ENCODE data around the gene PSMG3. TPM values are rescaled to one million over a fixed set of nuclear protein-coding genes. Genes with fewer than 3 reads are reported as not detected.

The PSMG3 gene
- total RNA-seq, 4 donors from 2014 or later: 36.3 to 42.3 (median 39.5) TPM

- 76 to 89% methylated on average over 4 of the region's 4 CpGs for WGBS, 2 donors
- H3K9me3 ChIP-seq: peaks cover 0 to 6% (median 0%) of the 10 kb centered on the region in 4 donors
- no peak overlapping the region for H3K4me3 ChIP-seq
- H3K36me3 ChIP-seq: peaks cover 0 to 21% (median 0%) of the 10 kb centered on the region in 3 donors
- peaks cover 0 to 8% (median 3%) of the 10 kb centered on the region in 4 donors for H3K4me1 ChIP-seq
- TF ChIP-seq EP300 (IDR thresholded peaks at IDR 0.05): no peak
- TF ChIP-seq POLR2A (IDR thresholded peaks at IDR 0.05): no peak
- TF ChIP-seq, protein P1, sequence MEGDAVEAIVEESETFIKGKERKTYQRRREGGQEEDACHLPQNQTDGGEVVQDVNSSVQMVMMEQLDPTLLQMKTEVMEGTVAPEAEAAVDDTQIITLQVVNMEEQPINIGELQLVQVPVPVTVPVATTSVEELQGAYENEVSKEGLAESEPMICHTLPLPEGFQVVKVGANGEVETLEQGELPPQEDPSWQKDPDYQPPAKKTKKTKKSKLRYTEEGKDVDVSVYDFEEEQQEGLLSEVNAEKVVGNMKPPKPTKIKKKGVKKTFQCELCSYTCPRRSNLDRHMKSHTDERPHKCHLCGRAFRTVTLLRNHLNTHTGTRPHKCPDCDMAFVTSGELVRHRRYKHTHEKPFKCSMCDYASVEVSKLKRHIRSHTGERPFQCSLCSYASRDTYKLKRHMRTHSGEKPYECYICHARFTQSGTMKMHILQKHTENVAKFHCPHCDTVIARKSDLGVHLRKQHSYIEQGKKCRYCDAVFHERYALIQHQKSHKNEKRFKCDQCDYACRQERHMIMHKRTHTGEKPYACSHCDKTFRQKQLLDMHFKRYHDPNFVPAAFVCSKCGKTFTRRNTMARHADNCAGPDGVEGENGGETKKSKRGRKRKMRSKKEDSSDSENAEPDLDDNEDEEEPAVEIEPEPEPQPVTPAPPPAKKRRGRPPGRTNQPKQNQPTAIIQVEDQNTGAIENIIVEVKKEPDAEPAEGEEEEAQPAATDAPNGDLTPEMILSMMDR (IDR thresholded peaks at IDR 0.05): no peak
- DNase-seq (ENCODE audit: low spot score in 2 of 2): no peak
- no peak overlapping the region for H3K27ac ChIP-seq
- H3K27me3 ChIP-seq: peaks cover 0 to 54% of the 10 kb centered on the region in 2 donors
Observed at GRCh38 chr7:1593904-1594421, 24.1 kb upstream of the PSMG3 start.

DNA sequence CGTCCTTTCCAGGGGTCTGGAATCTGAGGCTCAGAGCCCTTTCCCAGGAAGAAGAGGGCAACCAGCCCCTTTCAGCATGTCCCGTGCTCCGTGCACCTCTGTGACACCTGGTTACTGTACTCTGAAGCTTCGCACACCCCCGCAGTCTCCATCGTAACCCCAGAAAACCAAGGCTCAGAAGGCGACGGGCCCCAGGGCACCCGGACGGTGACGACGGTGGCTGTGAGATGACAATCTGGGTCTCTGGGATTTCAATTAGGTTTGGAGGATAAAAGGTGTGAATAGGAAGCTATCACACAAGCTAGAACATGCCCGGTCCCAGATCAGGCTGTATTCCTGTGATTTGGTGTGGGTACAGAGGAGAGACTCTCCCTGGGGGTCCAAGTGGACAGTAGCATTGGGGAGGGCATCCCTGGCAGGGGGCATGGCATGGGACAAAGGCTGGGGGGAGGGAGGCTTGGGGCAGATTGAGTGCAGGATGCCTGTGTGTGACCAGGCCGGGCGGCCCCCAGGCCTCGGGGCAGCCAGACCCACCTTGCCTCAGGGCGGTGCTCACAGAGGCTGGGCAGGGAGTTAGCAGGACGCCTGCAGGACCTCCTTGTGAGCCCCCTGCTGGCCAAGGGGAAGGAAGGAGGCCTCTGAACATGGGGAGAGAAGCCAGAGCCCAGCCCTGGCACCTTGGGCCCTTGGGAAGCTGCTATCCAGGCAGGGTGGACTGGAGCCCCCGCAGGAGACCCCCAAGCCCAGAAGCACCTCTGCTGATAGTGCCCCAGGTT is 23.4 kb upstream of the PSMG3 start:
- H3K4me3 ChIP-seq: no peak overlapping the region
- H3K9me3 ChIP-seq: peaks cover 0 to 13% (median 0%) of the 10 kb centered on the region in 4 donors
- 64 to 80% methylated on average over 14 to 19 of the region's 19 CpGs for WGBS, 2 donors
- peaks cover 0 to 8% (median 3%) of the 10 kb centered on the region in 4 donors for H3K4me1 ChIP-seq
- peaks cover 0 to 54% of the 10 kb centered on the region in 2 donors for H3K27me3 ChIP-seq
- no peak for TF ChIP-seq POLR2A (IDR thresholded peaks at IDR 0.05)
- no peak for TF ChIP-seq EP300 (IDR thresholded peaks at IDR 0.05)
- TF ChIP-seq, protein P1 (IDR thresholded peaks at IDR 0.05): no peak
- H3K36me3 ChIP-seq: peaks cover 0 to 21% (median 0%) of the 10 kb centered on the region in 3 donors
- H3K27ac ChIP-seq: no peak overlapping the region
- no peak for DNase-seq (ENCODE audit: low spot score in 2 of 2)

GRCh38 chr7:1592299-1592871 is 22.6 kb upstream of the PSMG3 start:
- peaks cover 0 to 8% (median 3%) of the 10 kb centered on the region in 4 donors for H3K4me1 ChIP-seq
- H3K27me3 ChIP-seq: peaks cover 0 to 54% of the 10 kb centered on the region in 2 donors
- peaks cover 0 to 15% (median 0%) of the 10 kb centered on the region in 3 donors for H3K36me3 ChIP-seq
- H3K9me3 ChIP-seq: peaks cover 0 to 14% (median 0%) of the 10 kb centered on the region in 4 donors
- TF ChIP-seq, protein P1 (IDR thresholded peaks at IDR 0.05): no peak
- TF ChIP-seq POLR2A (IDR thresholded peaks at IDR 0.05) (no peak), EP300 (IDR thresholded peaks at IDR 0.05) (no peak)
- H3K4me3 ChIP-seq: no peak overlapping the region
- DNase-seq (ENCODE audit: low spot score in 2 of 2): no peak
- WGBS, 2 donors: 33 to 40% methylated on average over 16 to 19 of the region's 20 CpGs
- H3K27ac ChIP-seq: no peak overlapping the region

DNA sequence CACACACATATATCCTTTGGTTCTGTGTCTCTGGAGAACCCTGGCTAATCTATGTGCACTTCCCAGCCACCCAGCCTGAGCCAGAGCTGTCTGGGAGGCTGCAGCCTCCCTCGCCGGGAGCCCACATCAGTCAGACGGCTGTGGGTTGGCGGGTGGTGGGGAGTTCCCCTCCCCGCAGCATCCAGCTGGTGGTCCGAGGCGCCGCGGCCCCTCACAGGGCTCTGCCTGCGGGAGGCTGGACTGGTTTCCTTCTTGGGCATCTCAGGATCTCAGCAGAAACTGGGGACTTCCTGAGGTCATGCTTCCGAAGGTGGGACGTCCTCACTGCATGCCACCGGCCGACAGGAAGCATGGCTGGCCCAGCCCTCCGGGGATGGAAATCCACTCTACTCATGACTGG is 22.0 kb upstream of the PSMG3 start:
- Histone ChIP-seq H3K9me3 (peaks cover 0 to 14% (median 0%) of the 10 kb centered on the region in 4 donors), H3K27ac (no peak overlapping the region), H3K27me3 (peaks cover 0 to 54% of the 10 kb centered on the region in 2 donors), H3K4me1 (peaks cover 0 to 8% (median 3%) of the 10 kb centered on the region in 4 donors), H3K36me3 (peaks cover 0 to 11% (median 0%) of the 10 kb centered on the region in 3 donors), H3K4me3 (no peak overlapping the region)
- WGBS, 2 donors: 19 to 34% methylated on average over 5 to 15 of the region's 15 CpGs
- no peak for DNase-seq (ENCODE audit: low spot score in 2 of 2)
- TF ChIP-seq, protein P1 (IDR thresholded peaks at IDR 0.05): no peak
- no peak for TF ChIP-seq EP300 (IDR thresholded peaks at IDR 0.05)
- no peak for TF ChIP-seq POLR2A (IDR thresholded peaks at IDR 0.05)
